SK-N-SH (cell line): ENCODE data around the gene ARL5C. TPM values are rescaled to one million over a fixed set of nuclear protein-coding genes. Genes with fewer than 3 reads are reported as not detected.

Experiments
- CTCF ChIA-PET: fragments of 300-600, 350-600 bp; formaldehyde crosslinking; extraction: SDS; loops from one replicate; lab custom pipeline; 2021; lab: Yijun Ruan, JAX
- POLR2A ChIA-PET: fragments of 350-600 bp; sonication (Branson Sonifier 250); formaldehyde crosslinking; extraction: SDS; loops from one replicate; lab custom pipeline; 2020; ENCODE audit warnings: antibody characterized with exemption, inconsistent platforms; lab: Yijun Ruan, JAX
- DNase-seq: peaks from one replicate; pipeline ENCODE4 v3.0.0; 2012
- H2AFZ ChIP-seq: fragments of 200-600 bp; sonication (generic); 2 replicates; pipeline ENCODE4 v1.8.1; 2016; ENCODE audit warnings: antibody characterized with exemption, mild to moderate bottlenecking, low read depth
- H3F3A ChIP-seq: fragments of 200-600 bp; sonication (generic); replicated peaks from 2 replicates; pipeline ENCODE3; 2016; ENCODE audit warnings: antibody characterized with exemption, mild to moderate bottlenecking; ENCODE audit not compliant: insufficient read depth
- H3K27ac ChIP-seq, 2 experiments: fragments of 200-500 bp in 1 of 2; fragments of 200-600 bp in 1 of 2; sonication (Bioruptor generic) in 1 of 2; sonication (generic), shearing (Covaris generic) in 1 of 2; 2 replicates each; pipeline versions ENCODE4 v1.5.1 to v1.6.1; 2014 to 2016; ENCODE audit warnings: low read depth in 2 of 2, inconsistent platforms in 1 of 2, low read length in 1 of 2, mild to moderate bottlenecking in 1 of 2, mixed read lengths in 1 of 2
- H3K27me3 ChIP-seq: fragments of 200-600 bp; sonication (generic), shearing (Covaris generic); 2 replicates; pipeline ENCODE4 v1.6.1; 2016; ENCODE audit warnings: mixed run types; ENCODE audit not compliant: insufficient read depth
- H3K36me3 ChIP-seq, 2 experiments: fragments of 200-500 bp in 1 of 2; fragments of 200-600 bp in 1 of 2; sonication (Bioruptor generic) in 1 of 2; sonication (generic) in 1 of 2; replicated peaks in 1 of 2; 2 replicates each; pipeline versions ENCODE3 to v1.5.1; 2014 to 2016; ENCODE audit warnings: low read length in 1 of 2, mild to moderate bottlenecking in 1 of 2; ENCODE audit not compliant: insufficient read depth in 2 of 2, control insufficient read depth in 1 of 2
- H3K4me1 ChIP-seq, 2 experiments: fragments of 200-500 bp in 1 of 2; fragments of 200-600 bp in 1 of 2; sonication (Bioruptor generic) in 1 of 2; sonication (generic), shearing (Covaris generic) in 1 of 2; 2 replicates each; pipeline versions ENCODE4 v1.5.1 to v1.6.1; 2014 to 2016; ENCODE audit warnings: low read depth in 1 of 2, low read length in 1 of 2, mixed run types in 1 of 2; ENCODE audit not compliant: insufficient read depth in 2 of 2, control insufficient read depth in 1 of 2
- H3K4me2 ChIP-seq: fragments of 200-600 bp; sonication (generic), shearing (Covaris generic); 2 replicates; pipeline ENCODE4 v1.6.1; 2017; ENCODE audit warnings: mixed run types
- H3K4me3 ChIP-seq, 2 experiments: fragments of 200-500 bp in 1 of 2; fragments of 200-600 bp in 1 of 2; sonication (Bioruptor generic) in 1 of 2; sonication (generic), shearing (Covaris generic) in 1 of 2; 2 replicates each; pipeline versions ENCODE4 v1.5.1 to v1.8.1; 2014 to 2016; ENCODE audit warnings: low read depth in 2 of 2, inconsistent platforms in 1 of 2, low read length in 1 of 2, mild to moderate bottlenecking in 1 of 2, mixed read lengths in 1 of 2, moderate library complexity in 1 of 2
- H3K79me2 ChIP-seq: fragments of 200-600 bp; sonication (generic); 2 replicates; pipeline ENCODE4 v1.8.1; 2017; ENCODE audit warnings: mild to moderate bottlenecking; ENCODE audit not compliant: insufficient read depth
- H3K9ac ChIP-seq: fragments of 200-600 bp; sonication (generic); 2 replicates; pipeline ENCODE4 v1.6.1; 2017; ENCODE audit warnings: mixed run types
- H3K9me2 ChIP-seq: fragments of 200-600 bp; sonication (generic); 2 replicates; pipeline ENCODE4 v1.6.1; 2017; ENCODE audit warnings: mixed run types
- H3K9me3 ChIP-seq: fragments of 200-600 bp; sonication (generic); 2 replicates; pipeline ENCODE4 v1.6.1; 2017; ENCODE audit warnings: mixed run types, mild to moderate bottlenecking, moderate library complexity
- H4K20me1 ChIP-seq: fragments of 200-600 bp; sonication (generic); 2 replicates; pipeline ENCODE4 v1.6.1; 2017; ENCODE audit warnings: mild to moderate bottlenecking, mixed run types; ENCODE audit not compliant: insufficient read depth
- CHD2 ChIP-seq: fragments of 150-350 bp; IDR thresholded peaks from 2 replicates; pipeline ENCODE4 v1.6.1; 2018; ENCODE audit warnings: low read length; ENCODE audit not compliant: partially characterized antibody
- CTCF ChIP-seq: fragments of 200-600 bp; sonication (generic); IDR thresholded peaks from 2 replicates; pipeline ENCODE4 v1.6.1; 2017; ENCODE audit warnings: antibody characterized with exemption, mild to moderate bottlenecking, moderate library complexity
- FOXJ3 ChIP-seq: sonication (generic); formaldehyde crosslinking; IDR thresholded peaks from 2 replicates; pipeline ENCODE4 v1.5.1; 2020; ENCODE audit warnings: mild to moderate bottlenecking, missing genetic modification reagents
- IRF3 ChIP-seq: fragments of 150-350 bp; IDR thresholded peaks from 2 replicates; pipeline ENCODE4 v1.6.1; 2016; ENCODE audit warnings: mild to moderate bottlenecking, low read depth, low read length
- MXI1 ChIP-seq: IDR thresholded peaks from 2 replicates; pipeline ENCODE4 v1.6.1; 2012; ENCODE audit warnings: mild to moderate bottlenecking, low read depth, low read length, improper control_type of control experiment
- RAD21 ChIP-seq: IDR thresholded peaks from 2 replicates; pipeline ENCODE4 v1.6.1; 2012; ENCODE audit warnings: mild to moderate bottlenecking, low read length
- REST ChIP-seq: IDR thresholded peaks from 2 replicates; pipeline ENCODE4 v1.6.1; 2012; ENCODE audit warnings: mild to moderate bottlenecking, low read depth, low read length, moderate library complexity
- RFX5 ChIP-seq: IDR thresholded peaks from 2 replicates; pipeline ENCODE4 v1.6.1; 2012; ENCODE audit warnings: mild to moderate bottlenecking, improper control_type of control experiment, low read length
- SMC3 ChIP-seq: IDR thresholded peaks from 2 replicates; pipeline ENCODE4 v1.6.1; 2012; ENCODE audit warnings: low read depth, low read length, improper control_type of control experiment
- TAF1 ChIP-seq: IDR thresholded peaks from 2 replicates; pipeline ENCODE4 v1.6.1; 2012; ENCODE audit warnings: low read depth, mild to moderate bottlenecking, low read length, moderate library complexity, borderline replicate concordance
- YY1 ChIP-seq: IDR thresholded peaks from 2 replicates; pipeline ENCODE4 v1.4.0; 2012; ENCODE audit warnings: low read depth, mild to moderate bottlenecking
- WGBS: methylation state at CpG from one replicate; pipeline ENCODE4 v1.1.6; 2017; ENCODE audit warnings: low lambda C conversion rate; 5-methylcytosine and 5-hydroxymethylcytosine counted together
- polyA plus RNA-seq, 3 experiments: library from polyadenylated mRNA; depleted of rRNA; stranded (reverse); fragments of >200 nt; gene quantifications; 2 replicates each; pipeline ENCODE4 v1.2.3, GENCODE V29; 2012

Gene ARL5C
- polyA plus RNA-seq, 1 of the 3 experiments (the other 2 are of a cell fraction) = not detected

GRCh38 chr17:39194089-39194984 is 28.4 kb upstream of the ARL5C start:
- Histone ChIP-seq H3K4me2 (no peak overlapping the region), H3K4me3 (no peak overlapping the region), H3K9ac (no peak overlapping the region), H3K27ac (no peak overlapping the region; a peak in 1 of 4 replicates), H3K79me2 (peaks cover 33% of the 10 kb centered on the region)
- TF ChIP-seq FOXJ3 (CRISPR knock-in tag) (no peak), RFX5 (no peak), CTCF (peak; percentile 35; the same call in 1 of the 2 replicates), REST (no peak), MXI1 (peak; percentile 71), RAD21 (peak; percentile 43), YY1 (no peak), SMC3 (peak; percentile 33; the same call in 1 of the 2 replicates), IRF3 (no peak), CHD2 (no peak), TAF1 (no peak)
- TF ChIP-seq, all 33 proteins: peak for 4
- 0 out of 2 replicates have a peak, but pooled peaks cover 4% of the 10 kb centered on the region for H4K20me1 ChIP-seq
- 67% methylated on average over 20 of the region's 20 CpGs for WGBS
- no peaks in the 10 kb centered on the region for H3K9me3 ChIP-seq
- no peaks in the 10 kb centered on the region for H3K9me2 ChIP-seq
- no peak overlapping the region for H2AFZ ChIP-seq
- H3K4me1 ChIP-seq = peaks cover 19 to 34% of the 10 kb centered on the region in 2 experiments; a peak in 2 of 4 replicates
- ChIA-PET CTCF (interaction anchor here (0.7 to 29.0 kb wide), 7 partner anchors 8 to 211 kb away, joined by 3 to 781 read pairs (median 8); no protein-coding TSS in a partner anchor), POLR2A (interaction anchor here (0.7 to 1.5 kb wide), 2 partner anchors 12 to 63 kb away, joined by 3 to 5 read pairs; no protein-coding TSS in a partner anchor)
- H3K27me3 ChIP-seq = no peaks in the 10 kb centered on the region
- peaks cover 10 to 12% of the 10 kb centered on the region in 2 experiments for H3K36me3 ChIP-seq
- H3F3A ChIP-seq = peaks cover 11% of the 10 kb centered on the region
- peak; percentile 90 for DNase-seq
